OCI-LY3 (cell line): Measurements from ENCODE around the gene MRPL58.

Experiments
- EZH2phosphoT487 ChIP-seq: fragments of 200-600 bp; shearing (Covaris generic); IDR thresholded peaks from 2 replicates; pipeline ENCODE4 v1.6.1; 2018; ENCODE audit warnings: antibody characterized with exemption, mixed run types, low read depth
- TF ChIP-seq, protein P1 (sequence below): fragments of 200-600, 300-600 bp; sonication (generic); IDR thresholded peaks from 2 replicates; pipeline ENCODE4 v1.5.1; 2014; ENCODE audit warnings: antibody characterized with exemption, low read length, low read depth

DNA sequence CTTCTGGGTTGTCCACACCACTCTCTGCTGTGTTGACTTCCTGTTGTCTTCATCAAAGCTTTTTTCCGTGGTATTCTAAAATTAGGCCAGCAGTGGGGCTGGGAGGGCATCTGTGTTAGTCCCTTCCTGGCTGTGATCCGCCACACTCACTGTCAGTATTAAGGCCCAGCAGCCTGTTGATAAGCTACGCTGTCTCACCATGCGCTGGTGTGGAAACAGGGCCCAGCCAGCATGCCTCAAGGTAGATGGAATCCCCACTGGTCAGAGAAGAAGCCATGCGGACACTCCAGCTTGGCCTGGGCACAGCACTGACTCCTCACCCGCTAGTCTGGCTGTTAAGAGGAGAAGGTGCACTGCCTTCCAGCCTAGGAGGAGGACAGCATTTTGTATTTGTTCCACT, 13.7 kb upstream of the MRPL58 start:
- TF ChIP-seq, protein P1, sequence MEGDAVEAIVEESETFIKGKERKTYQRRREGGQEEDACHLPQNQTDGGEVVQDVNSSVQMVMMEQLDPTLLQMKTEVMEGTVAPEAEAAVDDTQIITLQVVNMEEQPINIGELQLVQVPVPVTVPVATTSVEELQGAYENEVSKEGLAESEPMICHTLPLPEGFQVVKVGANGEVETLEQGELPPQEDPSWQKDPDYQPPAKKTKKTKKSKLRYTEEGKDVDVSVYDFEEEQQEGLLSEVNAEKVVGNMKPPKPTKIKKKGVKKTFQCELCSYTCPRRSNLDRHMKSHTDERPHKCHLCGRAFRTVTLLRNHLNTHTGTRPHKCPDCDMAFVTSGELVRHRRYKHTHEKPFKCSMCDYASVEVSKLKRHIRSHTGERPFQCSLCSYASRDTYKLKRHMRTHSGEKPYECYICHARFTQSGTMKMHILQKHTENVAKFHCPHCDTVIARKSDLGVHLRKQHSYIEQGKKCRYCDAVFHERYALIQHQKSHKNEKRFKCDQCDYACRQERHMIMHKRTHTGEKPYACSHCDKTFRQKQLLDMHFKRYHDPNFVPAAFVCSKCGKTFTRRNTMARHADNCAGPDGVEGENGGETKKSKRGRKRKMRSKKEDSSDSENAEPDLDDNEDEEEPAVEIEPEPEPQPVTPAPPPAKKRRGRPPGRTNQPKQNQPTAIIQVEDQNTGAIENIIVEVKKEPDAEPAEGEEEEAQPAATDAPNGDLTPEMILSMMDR, result no peak
- no peak for TF ChIP-seq EZH2phosphoT487
